Mesenchymal stem cell (in vitro differentiated cells and primary cell): ENCODE data around the gene CCT5.

Experiments
- DNase-seq: peaks from one replicate; pipeline ENCODE4 v3.0.0-alpha.2; 2013
- H2AFZ ChIP-seq: one replicate; pipeline ENCODE4 v1.6.1; 2013; ENCODE audit warnings: low read depth, mild to moderate bottlenecking, control low read depth, inconsistent platforms, low read length, moderate library complexity
- H2AK5ac ChIP-seq: 2 replicates; pipeline ENCODE4 v1.6.1; 2013; ENCODE audit warnings: low read length, moderate library complexity, mild to moderate bottlenecking, inconsistent platforms; ENCODE audit not compliant: severe bottlenecking
- H2BK120ac ChIP-seq: one replicate; pipeline ENCODE4 v1.6.1; 2013; ENCODE audit warnings: low read depth, mild to moderate bottlenecking, inconsistent platforms, low read length, moderate library complexity
- H2BK12ac ChIP-seq, 2 experiments: one replicate each; pipeline ENCODE4 v1.6.1; 2013; ENCODE audit warnings: inconsistent platforms in 2 of 2, low read length in 2 of 2, mild to moderate bottlenecking in 2 of 2, moderate library complexity in 2 of 2, control low read depth in 1 of 2
- H2BK15ac ChIP-seq: one replicate; pipeline ENCODE4 v1.6.1; 2013; ENCODE audit warnings: mild to moderate bottlenecking, low read depth, inconsistent platforms; ENCODE audit not compliant: poor library complexity, severe bottlenecking
- H2BK5ac ChIP-seq: 2 replicates; pipeline ENCODE4 v1.6.1; 2013; ENCODE audit warnings: low read depth, mild to moderate bottlenecking, low read length, control low read depth, inconsistent platforms; ENCODE audit not compliant: poor library complexity, severe bottlenecking
- H3K14ac ChIP-seq, 2 experiments: one replicate each; pipeline ENCODE4 v1.6.1; 2013; ENCODE audit warnings: inconsistent platforms in 2 of 2, low read length in 2 of 2, control low read depth in 1 of 2, mild to moderate bottlenecking in 1 of 2, moderate library complexity in 1 of 2
- H3K18ac ChIP-seq, 2 experiments: one replicate each; pipeline ENCODE4 v1.6.1; 2013; ENCODE audit warnings: inconsistent platforms in 2 of 2, low read length in 2 of 2, control low read depth in 1 of 2, low read depth in 1 of 2, mild to moderate bottlenecking in 1 of 2
- H3K23ac ChIP-seq, 2 experiments: one replicate each; pipeline ENCODE4 v1.6.1; 2013; ENCODE audit warnings: inconsistent platforms in 2 of 2, low read length in 2 of 2, mild to moderate bottlenecking in 2 of 2, moderate library complexity in 2 of 2, control low read depth in 1 of 2
- H3K27ac ChIP-seq: 2 replicates; pipeline ENCODE4 v1.5.1; 2013; ENCODE audit warnings: mild to moderate bottlenecking, moderate library complexity, low read length, control low read depth, inconsistent platforms; ENCODE audit not compliant: poor library complexity, severe bottlenecking
- H3K27me3 ChIP-seq, 2 experiments: 2 replicates each; pipeline versions ENCODE4 v1.6.1 to v1.7.0; 2013; ENCODE audit warnings: low read length in 2 of 2, mild to moderate bottlenecking in 2 of 2, moderate library complexity in 2 of 2, control low read depth in 1 of 2, inconsistent platforms in 1 of 2; ENCODE audit not compliant: control insufficient read depth in 1 of 2, insufficient read depth in 1 of 2
- H3K36me3 ChIP-seq, 2 experiments: 2 replicates each; pipeline versions ENCODE4 v1.6.1 to v1.7.0; 2013; ENCODE audit warnings: low read length in 2 of 2, control low read depth in 1 of 2, inconsistent platforms in 1 of 2, low read depth in 1 of 2, mild to moderate bottlenecking in 1 of 2; ENCODE audit not compliant: insufficient read depth in 2 of 2, control insufficient read depth in 1 of 2
- H3K4ac ChIP-seq, 2 experiments: one replicate each; pipeline ENCODE4 v1.6.1; 2013; ENCODE audit warnings: inconsistent platforms in 2 of 2, low read length in 2 of 2, mild to moderate bottlenecking in 2 of 2, moderate library complexity in 2 of 2, control low read depth in 1 of 2, low read depth in 1 of 2
- H3K4me1 ChIP-seq: 2 replicates; pipeline ENCODE4 v1.6.1; 2013; ENCODE audit warnings: low read depth, low read length, control low read depth; ENCODE audit not compliant: control insufficient read depth, insufficient read depth
- H3K4me2 ChIP-seq: 2 replicates; pipeline ENCODE4 v1.6.1; 2013; ENCODE audit warnings: low read length, mild to moderate bottlenecking, inconsistent platforms; ENCODE audit not compliant: poor library complexity, severe bottlenecking
- H3K4me3 ChIP-seq, 2 experiments: 2 replicates each; pipeline versions ENCODE4 v1.5.1 to v1.7.0; 2013; ENCODE audit warnings: low read length in 2 of 2, mild to moderate bottlenecking in 2 of 2, control low read depth in 1 of 2, low read depth in 1 of 2; ENCODE audit not compliant: insufficient read depth in 1 of 2
- H3K79me1 ChIP-seq: replicated peaks from 2 replicates; pipeline ENCODE4 v1.6.1; 2013; ENCODE audit warnings: mild to moderate bottlenecking, control low read depth, low read length, inconsistent platforms; ENCODE audit not compliant: poor library complexity, severe bottlenecking
- H3K9ac ChIP-seq: 2 replicates; pipeline ENCODE4 v1.7.0; 2013; ENCODE audit warnings: mild to moderate bottlenecking, low read length, moderate library complexity
- H3K9me3 ChIP-seq: 2 replicates; pipeline ENCODE4 v1.7.0; 2013; ENCODE audit warnings: mild to moderate bottlenecking, low read length; ENCODE audit not compliant: control insufficient read depth
- H4K8ac ChIP-seq: one replicate; pipeline ENCODE4 v1.6.1; 2013; ENCODE audit warnings: inconsistent platforms, mild to moderate bottlenecking, low read length, moderate library complexity
- H4K91ac ChIP-seq: one replicate; pipeline ENCODE4 v1.6.1; 2013; ENCODE audit warnings: mild to moderate bottlenecking, low read length, inconsistent platforms
- WGBS: methylation state at CpG from one replicate; pipeline ENCODE4 v1.1.7; 2013; ENCODE audit warnings: mixed read lengths; 5-methylcytosine and 5-hydroxymethylcytosine counted together

Gene CCT5

GRCh38 chr5:10266137-10266536, 16.1 kb downstream of the CCT5 start:
- Histone ChIP-seq H3K4me2 (no peak overlapping the region), H3K23ac (no peak overlapping the region), H2BK15ac (no peak overlapping the region), H3K27me3 (no peaks in the 10 kb centered on the region), H3K36me3 (peaks cover 16 to 51% of the 10 kb centered on the region in 2 experiments), H4K91ac (no peak overlapping the region), H2AK5ac (no peak overlapping the region), H3K79me1 (peaks cover 8% of the 10 kb centered on the region), H2BK12ac (no peak overlapping the region), H4K8ac (no peak overlapping the region), H2AFZ (no peak overlapping the region), H3K9ac (no peak overlapping the region), H3K27ac (no peak overlapping the region), H3K4me3 (no peak overlapping the region), H3K4me1 (peaks cover 10% of the 10 kb centered on the region), H3K14ac (no peak overlapping the region), H3K4ac (no peak overlapping the region), H2BK120ac (no peak overlapping the region), H3K9me3 (no peaks in the 10 kb centered on the region), H3K18ac (no peak overlapping the region), H2BK5ac (no peak overlapping the region)
- 82% methylated on average over 2 of the region's 4 CpGs for WGBS
- DNase-seq = no peak

DNA sequence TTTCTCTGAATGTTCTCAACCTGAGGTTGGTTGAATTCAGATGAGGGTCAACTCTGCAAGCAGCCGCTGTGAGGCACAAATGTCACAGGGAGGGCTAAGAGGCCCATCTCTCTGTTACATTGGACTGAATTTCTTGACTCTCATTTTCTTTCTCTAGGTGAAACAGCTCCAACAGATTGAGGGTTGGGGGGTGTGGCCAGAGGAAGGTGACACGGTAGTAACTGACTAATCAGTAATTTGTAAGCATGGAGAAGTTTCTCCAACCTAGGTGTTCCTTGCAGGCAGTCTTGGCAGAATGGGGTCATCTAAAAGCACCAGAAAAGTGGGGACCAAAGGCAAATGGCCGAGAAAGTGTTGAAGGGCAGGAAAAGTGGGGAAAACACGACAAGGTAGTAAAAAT, 16.8 kb downstream of the CCT5 start:
- H3K27me3 ChIP-seq = no peaks in the 10 kb centered on the region
- H3K18ac ChIP-seq = no peak overlapping the region
- peaks cover 12 to 44% of the 10 kb centered on the region in 2 experiments for H3K36me3 ChIP-seq
- no peak overlapping the region for H4K8ac ChIP-seq
- no peak overlapping the region for H2AFZ ChIP-seq
- H2BK12ac ChIP-seq = no peak overlapping the region
- no peaks in the 10 kb centered on the region for H3K9me3 ChIP-seq
- peaks cover 10% of the 10 kb centered on the region for H3K4me1 ChIP-seq
- peak overlapping the region; percentile 31 for H3K27ac ChIP-seq
- no peak overlapping the region for H3K14ac ChIP-seq
- no peak overlapping the region for H2BK120ac ChIP-seq
- no peak overlapping the region for H2BK15ac ChIP-seq
- no peak overlapping the region for H4K91ac ChIP-seq
- no peak overlapping the region for H3K4me2 ChIP-seq
- peak overlapping the region; percentile 2 for H2AK5ac ChIP-seq
- H3K79me1 ChIP-seq = peaks cover 8% of the 10 kb centered on the region
- DNase-seq = no peak
- WGBS = 81% methylated on average over 4 of the region's 4 CpGs
- no peak overlapping the region for H3K23ac ChIP-seq
- H2BK5ac ChIP-seq = no peak overlapping the region
- H3K9ac ChIP-seq = peak overlapping the region; percentile 12
- H3K4me3 ChIP-seq = no peak overlapping the region
- no peak overlapping the region for H3K4ac ChIP-seq

- Histone ChIP-seq H3K4ac (no peak overlapping the region), H3K4me2 (no peak overlapping the region), H3K4me3 (no peak overlapping the region), H4K8ac (no peak overlapping the region), H2BK15ac (no peak overlapping the region), H3K4me1 (peaks cover 9% of the 10 kb centered on the region), H2AFZ (no peak overlapping the region), H3K27me3 (no peaks in the 10 kb centered on the region), H3K27ac (no peak overlapping the region), H3K18ac (no peak overlapping the region), H2AK5ac (no peak overlapping the region), H3K23ac (no peak overlapping the region), H3K36me3 (peaks cover 5 to 31% of the 10 kb centered on the region in 2 experiments), H2BK12ac (no peak overlapping the region), H3K14ac (no peak overlapping the region), H2BK120ac (no peak overlapping the region), H3K9me3 (no peaks in the 10 kb centered on the region), H3K9ac (no peak overlapping the region), H4K91ac (no peak overlapping the region), H3K79me1 (peaks cover 2% of the 10 kb centered on the region), H2BK5ac (no peak overlapping the region)
- DNase-seq = no peak
- WGBS = 90% methylated on average over 10 of the region's 10 CpGs
Observed at GRCh38 chr5:10268100-10268499, 18.0 kb downstream of the CCT5 start.

GRCh38 chr5:10272053-10272874, 22.2 kb downstream of the CCT5 start:
- Histone ChIP-seq H3K9me3 (no peaks in the 10 kb centered on the region), H3K27ac (no peak overlapping the region), H3K23ac (no peak overlapping the region), H4K8ac (no peak overlapping the region), H3K36me3 (no peaks in the 10 kb centered on the region), H3K27me3 (no peaks in the 10 kb centered on the region), H3K4me1 (peaks cover 8% of the 10 kb centered on the region), H3K14ac (no peak overlapping the region), H3K4ac (no peak overlapping the region), H2BK5ac (no peak overlapping the region), H2AK5ac (no peak overlapping the region), H3K79me1 (no peaks in the 10 kb centered on the region), H2BK12ac (no peak overlapping the region), H2BK120ac (no peak overlapping the region), H3K9ac (no peak overlapping the region), H3K18ac (no peak overlapping the region), H2BK15ac (no peak overlapping the region), H2AFZ (no peak overlapping the region), H3K4me3 (no peak overlapping the region), H3K4me2 (no peak overlapping the region), H4K91ac (no peak overlapping the region)
- no peak for DNase-seq
- 81% methylated on average over 8 of the region's 9 CpGs for WGBS
